T-helper 1 cell treated with Interleukin-12 subunit alpha and Interleukin-12 subunit beta and Interleukin-4 antibody, amounts not matched to agents 30 ng/mL and 1 ng/mL, for 36 hours (primary cell): Measurements from ENCODE around the gene NAT10. TPM values are rescaled to one million over a fixed set of nuclear protein-coding genes. Genes with fewer than 3 reads are reported as not detected.

Experiments used
- intact Hi-C: fragments of 100-400 bp; cut with micrococcal nuclease; formaldehyde crosslinking; loops from one replicate; pipeline ENCODE4 v1.15.1; 2024
- total RNA-seq: library from RNA; stranded (reverse); gene quantifications from 2 replicates; pipeline ENCODE4 v1.2.3, GENCODE V29; 2022

The NAT10 gene
- total RNA-seq, 1 donor from 2014 or later, result 95.2 TPM

- intact Hi-C loops, result no loop called here
Observed at GRCh38 chr11:34183848-34184391, 78.5 kb downstream of the NAT10 start.

- intact Hi-C loops, result no loop called here
Observed at GRCh38 chr11:34184505-34185015, 79.1 kb downstream of the NAT10 start.

GRCh38 chr11:34185926-34186841 lies 80.8 kb downstream of the NAT10 start:
- intact Hi-C loops, result no loop called here

DNA sequence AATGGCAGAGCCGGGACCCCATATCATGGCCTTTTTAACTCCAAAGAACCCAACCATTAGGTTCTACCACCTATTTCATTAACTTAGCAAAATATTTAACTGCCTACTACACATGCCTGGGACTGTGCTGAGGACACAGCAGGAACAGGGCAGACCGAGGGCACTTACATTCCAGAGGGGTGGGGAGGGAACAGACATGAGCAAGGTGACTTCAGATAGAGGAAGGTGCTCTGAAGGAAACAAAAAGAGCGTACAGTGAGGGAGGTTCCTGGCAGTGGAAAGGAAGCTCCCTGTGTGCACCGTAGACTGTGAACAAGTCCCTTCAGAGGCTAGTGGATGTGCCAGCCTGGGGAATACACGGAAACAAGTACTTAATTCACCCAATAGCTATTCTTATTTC lies 82.8 kb downstream of the NAT10 start:
- intact Hi-C loops, result no loop called here

DNA sequence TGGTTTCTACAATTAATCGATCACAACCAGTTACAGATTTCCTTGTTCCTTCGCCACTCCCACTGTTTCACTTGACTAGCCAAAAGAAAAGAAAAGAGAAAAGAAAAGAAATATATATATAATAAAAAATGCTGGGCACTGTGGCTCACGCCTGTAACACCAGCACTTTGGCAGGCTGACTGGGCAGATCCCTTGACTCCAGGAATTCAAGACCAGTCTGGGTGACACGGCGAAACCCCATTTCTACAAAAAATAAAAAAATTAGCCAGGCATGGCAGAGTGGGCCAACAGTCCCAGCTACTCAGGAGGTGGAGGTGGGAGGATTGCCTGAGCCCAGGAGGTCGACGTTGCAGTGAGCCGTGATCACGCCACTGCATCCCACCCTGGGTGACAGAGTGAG lies 83.8 kb downstream of the NAT10 start:
- intact Hi-C loops, result no loop called here

GRCh38 chr11:34190192-34191139 lies 85.0 kb downstream of the NAT10 start:
- intact Hi-C loops, result no loop called here

GRCh38 chr11:34191578-34191977 lies 86.1 kb downstream of the NAT10 start:
- intact Hi-C loops, result no loop called here

DNA sequence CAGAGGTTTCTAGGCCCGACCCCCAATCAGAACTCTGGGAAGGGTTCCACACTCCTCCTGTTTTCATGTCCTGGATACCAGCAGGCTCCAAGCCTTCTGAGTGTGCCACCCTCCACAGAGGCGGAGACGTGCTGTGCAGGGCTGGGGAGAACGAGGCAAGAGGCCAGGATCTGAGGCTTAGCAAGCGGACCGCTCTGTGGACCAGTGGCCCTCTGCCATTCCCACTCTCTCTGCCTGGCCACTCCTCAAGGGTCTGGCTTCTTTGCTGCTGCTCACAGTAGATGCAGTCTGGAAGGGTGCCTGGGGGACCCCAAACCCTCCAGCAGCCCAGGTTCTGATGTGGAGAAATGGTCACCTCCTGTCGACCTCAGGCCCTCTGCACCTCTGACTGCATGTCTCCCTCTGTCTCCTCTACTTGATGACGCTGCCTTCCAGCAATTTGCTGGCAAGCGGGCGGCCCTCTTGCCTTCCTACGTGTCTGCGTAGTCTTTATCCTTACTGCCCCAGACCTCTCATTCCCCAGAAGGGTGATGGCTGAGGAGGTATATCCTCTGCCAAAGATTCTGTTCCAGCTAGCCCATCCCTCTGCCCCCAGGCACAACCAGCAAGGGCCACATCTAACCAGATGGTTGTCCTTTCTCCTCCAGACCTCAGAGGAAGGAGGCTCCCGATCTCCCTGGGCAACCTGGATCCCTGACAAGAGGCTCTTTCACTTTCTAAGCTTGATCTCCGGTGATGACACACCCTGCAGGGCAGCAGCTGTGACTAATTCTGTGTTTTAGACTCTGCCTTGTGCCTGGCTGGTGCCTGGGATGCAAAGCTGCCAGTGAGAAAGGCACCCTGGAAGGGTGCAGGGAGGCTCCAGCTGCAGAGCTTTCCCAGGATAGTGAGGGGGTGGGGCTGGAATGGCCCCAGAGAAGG lies 87.3 kb downstream of the NAT10 start:
- intact Hi-C loops, result no loop called here

DNA sequence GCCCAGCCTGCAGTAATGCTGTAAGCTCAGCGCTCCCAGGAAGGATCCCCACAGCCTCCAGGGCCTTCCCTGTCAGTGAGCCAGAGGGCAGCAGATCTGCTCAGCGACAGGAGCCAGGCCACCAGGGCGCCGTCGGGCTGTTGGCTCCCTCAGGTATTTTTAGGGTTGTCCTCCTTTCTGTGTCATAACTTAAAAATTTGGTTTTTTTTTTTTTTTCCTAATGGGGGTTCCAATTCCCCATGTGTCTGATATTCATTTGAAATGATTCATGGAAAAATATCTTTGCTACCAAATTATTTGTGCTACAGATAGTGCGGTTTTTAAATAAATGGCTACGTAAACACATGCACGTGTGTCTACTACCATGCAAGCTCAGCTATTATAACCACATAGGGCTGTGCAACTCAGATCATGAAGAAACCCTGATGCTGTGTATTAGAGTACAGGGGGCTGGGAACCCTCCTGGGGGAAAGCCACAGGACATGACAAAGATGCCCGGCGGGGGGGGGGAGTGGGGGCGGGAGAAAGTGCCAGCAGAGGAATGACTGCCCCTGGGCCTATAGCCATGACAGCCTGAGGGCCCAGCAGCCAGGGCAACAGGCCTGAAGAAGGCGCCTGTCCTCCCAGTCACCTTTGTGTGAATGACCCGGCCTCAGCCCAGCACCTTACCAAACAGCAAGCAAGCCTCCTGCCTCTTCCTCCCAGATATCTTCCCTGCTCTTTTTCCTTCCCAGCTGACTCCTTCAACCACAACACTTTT lies 89.3 kb downstream of the NAT10 start:
- intact Hi-C loops, result no loop called here

Other genes with a start within 250 kb of the NAT10 start
- 0.12 TPM in 1 of 2 replicates, not detected in the other for gene LMO2, start 213.6 kb upstream of the NAT10 start, total RNA-seq
- 206 and 225 TPM in 2 replicates for gene CAPRIN1, start 53.9 kb upstream of the NAT10 start, total RNA-seq